ENCODE measurements around the gene IFITM1. TPM values are rescaled to one million over a fixed set of nuclear protein-coding genes. Genes with fewer than 3 reads are reported as not detected.
"Not testable (repeated sequence)": the region's sequence is repeated elsewhere in the genome, so short reads cannot be mapped to it uniquely, and the experiment has no call there.

IFITM1 gene
- total RNA-seq, 1 experiment from 2014 or later, result 544 TPM

DNA sequence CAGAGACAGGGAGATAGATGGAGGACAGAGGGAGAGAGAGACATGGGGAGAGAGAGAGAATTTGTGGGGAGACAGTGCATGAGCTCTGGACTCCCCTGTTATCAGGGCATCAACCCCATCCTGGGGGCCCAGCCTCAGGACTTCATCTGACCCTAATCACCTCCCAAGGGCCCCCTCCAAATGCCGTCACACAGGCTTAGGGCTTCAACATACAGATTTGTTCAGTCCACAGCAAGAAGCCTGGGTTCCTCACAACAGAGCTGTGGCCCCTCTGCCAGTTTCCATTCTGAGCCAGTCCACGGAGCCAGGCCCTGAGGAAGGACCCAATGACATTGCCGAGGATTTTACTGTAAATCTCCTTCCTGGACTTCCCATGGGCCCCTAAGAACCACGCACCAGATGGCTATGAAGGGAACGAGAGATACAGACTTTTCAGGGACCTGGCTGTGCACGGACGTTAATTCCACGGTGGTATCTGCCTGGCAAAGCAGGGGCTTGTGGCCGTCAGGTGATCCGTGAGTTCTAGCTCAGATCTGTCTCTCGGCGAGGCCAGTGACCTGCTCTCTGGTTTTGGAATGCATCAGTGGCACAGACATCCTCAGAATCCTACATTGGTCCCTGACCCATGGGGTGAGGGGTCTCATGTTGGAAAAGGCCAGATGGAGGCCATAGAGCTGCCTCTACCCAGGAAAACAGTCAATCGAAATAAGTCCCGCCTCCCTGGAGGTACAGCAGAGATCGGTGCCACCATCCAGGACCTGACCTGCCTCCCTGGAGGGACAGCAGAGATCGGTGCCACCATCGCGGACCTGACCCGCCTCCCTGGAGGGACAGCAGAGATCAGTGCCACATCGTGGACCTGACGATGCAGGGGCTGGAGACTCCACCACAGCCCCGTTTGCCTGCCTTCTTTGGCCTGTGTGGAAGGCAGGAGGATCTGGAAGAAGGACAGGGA lies 46.8 kb downstream of the IFITM1 start:
- CTCF ChIA-PET, result interaction anchor here (8.1 kb wide), 1 partner anchor 108 kb away, joined by 96 read pairs; no protein-coding TSS in a partner anchor
- no peak for ATAC-seq
- Mint-ChIP-seq H3K27me3 (ENCODE audit: low read depth) (peaks cover 16% of the 10 kb centered on the region), H3K4me3 (no peak overlapping the region), H3K27ac (no peak overlapping the region), H3K9me3 (peaks cover 22% of the 10 kb centered on the region), H3K4me1 (0 out of 2 replicates have a peak, but pooled peaks cover 2% of the 10 kb centered on the region), H3K36me3 (peaks cover 13% of the 10 kb centered on the region)
- no peak for DNase-seq (ENCODE audit: low spot score)
- POLR2A ChIA-PET, result no interaction called here
- TF ChIP-seq, protein P1, sequence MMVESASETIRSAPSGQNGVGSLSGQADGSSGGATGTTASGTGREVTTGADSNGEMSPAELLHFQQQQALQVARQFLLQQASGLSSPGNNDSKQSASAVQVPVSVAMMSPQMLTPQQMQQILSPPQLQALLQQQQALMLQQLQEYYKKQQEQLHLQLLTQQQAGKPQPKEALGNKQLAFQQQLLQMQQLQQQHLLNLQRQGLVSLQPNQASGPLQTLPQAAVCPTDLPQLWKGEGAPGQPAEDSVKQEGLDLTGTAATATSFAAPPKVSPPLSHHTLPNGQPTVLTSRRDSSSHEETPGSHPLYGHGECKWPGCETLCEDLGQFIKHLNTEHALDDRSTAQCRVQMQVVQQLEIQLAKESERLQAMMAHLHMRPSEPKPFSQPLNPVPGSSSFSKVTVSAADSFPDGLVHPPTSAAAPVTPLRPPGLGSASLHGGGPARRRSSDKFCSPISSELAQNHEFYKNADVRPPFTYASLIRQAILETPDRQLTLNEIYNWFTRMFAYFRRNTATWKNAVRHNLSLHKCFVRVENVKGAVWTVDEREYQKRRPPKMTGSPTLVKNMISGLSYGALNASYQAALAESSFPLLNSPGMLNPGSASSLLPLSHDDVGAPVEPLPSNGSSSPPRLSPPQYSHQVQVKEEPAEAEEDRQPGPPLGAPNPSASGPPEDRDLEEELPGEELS (CRISPR knock-in tag; IDR thresholded peaks at IDR 0.05), result no peak
- TF ChIP-seq SP1 (CRISPR knock-in tag; conservative IDR thresholded peaks at IDR 0.05) (no peak), JAZF1 (CRISPR knock-in tag; IDR thresholded peaks at IDR 0.05) (no peak), PRRX2 (CRISPR knock-in tag; IDR thresholded peaks at IDR 0.05) (no peak), ETV6 (CRISPR knock-in tag; IDR thresholded peaks at IDR 0.05) (no peak), TEAD4 (CRISPR knock-in tag; IDR thresholded peaks at IDR 0.05) (no peak), SOX15 (CRISPR knock-in tag; IDR thresholded peaks at IDR 0.05) (no peak)

DNA sequence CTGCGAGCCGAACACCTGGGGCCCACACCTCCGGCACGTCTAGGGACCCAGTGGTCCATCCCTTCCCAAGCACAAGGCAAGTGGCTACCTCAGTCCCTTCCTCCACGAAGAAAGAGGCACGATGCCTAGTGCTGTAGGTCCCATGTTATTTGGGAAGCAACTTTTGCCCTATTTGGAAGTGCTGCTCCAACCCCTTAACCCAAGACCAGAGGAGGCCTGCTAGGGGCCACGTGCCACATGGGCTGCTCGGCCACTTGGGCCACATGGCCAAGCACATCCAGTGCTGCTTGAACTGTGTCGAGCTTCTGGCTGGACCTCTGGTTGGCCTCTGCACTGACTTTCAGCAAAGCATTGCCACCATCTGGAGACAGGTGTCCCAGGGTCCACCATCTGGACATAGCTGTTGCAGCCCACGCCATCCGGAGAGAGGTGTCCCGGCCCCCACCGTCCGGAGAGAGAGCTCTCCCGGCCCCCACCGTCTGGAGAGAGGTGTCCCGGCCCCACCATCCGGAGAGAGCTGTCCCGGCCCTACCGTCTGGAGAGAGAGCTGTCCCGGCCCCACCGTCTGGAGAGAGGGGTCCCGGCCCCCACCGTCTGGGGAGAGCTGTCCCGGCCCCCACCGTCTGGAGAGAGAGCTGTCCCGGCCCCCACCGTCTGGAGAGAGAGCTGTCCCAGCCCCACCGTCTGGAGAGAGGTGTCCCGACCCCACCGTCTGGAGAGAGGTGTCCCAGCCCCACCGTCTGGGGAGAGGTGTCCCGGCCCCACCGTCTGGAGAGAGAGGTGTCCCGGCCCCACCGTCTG lies 49.0 kb downstream of the IFITM1 start:
- ChIA-PET POLR2A (interaction anchor here (0.7 kb wide), 1 partner anchor 22 kb away, joined by 3 read pairs; no protein-coding TSS in a partner anchor), CTCF (interaction anchor here (0.6 to 8.1 kb wide), 9 partner anchors 24 to 163 kb away, joined by 3 to 96 read pairs (median 6); no protein-coding TSS in a partner anchor)
- no peak overlapping the region for H3K4me3 Mint-ChIP-seq
- peaks cover 13% of the 10 kb centered on the region for H3K36me3 Mint-ChIP-seq
- ATAC-seq (no peak), DNase-seq (ENCODE audit: low spot score) (no peak)
- no peak overlapping the region for H3K27ac Mint-ChIP-seq
- H3K9me3 Mint-ChIP-seq, result peaks cover 22% of the 10 kb centered on the region
- TF ChIP-seq TP53 (CRISPR knock-in tag; IDR thresholded peaks at IDR 0.05) (no peak), TEAD4 (CRISPR knock-in tag; IDR thresholded peaks at IDR 0.05) (no peak)
- H3K27me3 Mint-ChIP-seq (ENCODE audit: low read depth), result peaks cover 21% of the 10 kb centered on the region
- H3K4me1 Mint-ChIP-seq, result peaks cover 9% of the 10 kb centered on the region

DNA sequence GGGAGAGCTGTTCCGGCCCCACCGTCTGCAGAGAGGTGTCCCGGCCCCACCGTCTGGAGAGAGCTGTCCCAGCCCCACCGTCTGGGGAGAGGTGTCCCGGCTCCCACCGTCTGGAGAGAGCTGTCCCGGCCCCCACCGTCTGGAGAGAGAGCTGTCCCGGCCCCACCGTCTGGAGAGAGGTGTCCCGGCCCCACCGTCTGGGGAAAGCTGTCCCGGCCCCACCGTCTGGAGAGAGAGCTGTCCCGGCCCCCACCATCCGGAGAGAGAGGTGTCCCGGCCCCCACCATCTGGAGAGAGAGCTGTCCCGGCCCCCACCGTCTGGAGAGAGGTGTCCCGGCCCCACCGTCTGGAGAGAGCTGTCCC lies 49.6 kb downstream of the IFITM1 start:
- ChIA-PET POLR2A (interaction anchor here (0.7 kb wide), 1 partner anchor 21 kb away, joined by 3 read pairs; no protein-coding TSS in a partner anchor), CTCF (interaction anchor here (1.4 to 8.1 kb wide), 7 partner anchors 43 to 111 kb away, joined by 5 to 96 read pairs (median 9); no protein-coding TSS in a partner anchor)
- Mint-ChIP-seq H3K27me3 (ENCODE audit: low read depth) (peaks cover 22% of the 10 kb centered on the region), H3K9me3 (peaks cover 22% of the 10 kb centered on the region), H3K4me1 (peaks cover 15% of the 10 kb centered on the region), H3K36me3 (peaks cover 13% of the 10 kb centered on the region)
- ATAC-seq; H3K27ac Mint-ChIP-seq; H3K4me3 Mint-ChIP-seq; DNase-seq (ENCODE audit: low spot score): not testable (repeated sequence)

DNA sequence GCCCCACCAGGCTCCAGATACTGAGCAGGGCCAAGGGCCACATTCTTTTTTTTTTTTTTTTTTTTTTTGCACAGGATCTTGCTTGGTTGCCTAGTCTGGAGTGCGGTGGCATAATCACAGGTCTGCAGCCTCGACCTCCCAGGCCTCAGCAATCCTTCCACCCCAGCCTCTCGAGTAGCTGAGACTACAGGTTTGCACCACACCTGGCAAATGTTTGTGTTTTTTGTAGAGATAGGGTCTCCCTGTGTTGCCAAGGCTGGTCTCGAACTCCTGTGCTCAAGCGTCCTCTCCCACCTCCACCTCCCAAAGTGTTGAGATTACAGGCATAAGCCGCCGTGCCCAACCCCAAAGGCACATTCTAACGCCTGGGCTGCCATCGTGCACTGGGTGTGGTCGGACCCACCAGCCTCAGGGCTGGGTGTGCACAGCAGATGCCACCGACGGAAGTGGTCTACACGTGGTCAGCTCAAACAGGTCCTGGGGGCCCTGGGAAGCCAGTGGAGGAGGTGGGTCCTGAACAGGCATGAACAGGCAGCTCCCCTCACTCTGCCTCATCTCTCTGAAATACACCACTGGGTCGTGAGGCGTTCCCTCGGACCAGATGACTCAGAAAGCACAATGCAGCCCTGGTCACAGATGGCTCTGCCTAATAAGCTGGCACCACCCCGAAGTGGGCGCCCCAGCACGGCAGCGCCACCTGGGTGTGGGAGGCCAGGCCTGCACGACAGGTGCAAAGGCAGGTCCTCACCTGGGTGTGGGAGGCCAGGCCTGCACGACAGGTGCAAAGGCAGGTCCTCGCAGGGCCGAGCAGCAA lies 50.3 kb downstream of the IFITM1 start:
- H3K36me3 Mint-ChIP-seq, result peaks cover 13% of the 10 kb centered on the region
- H3K9me3 Mint-ChIP-seq, result peaks cover 22% of the 10 kb centered on the region
- POLR2A ChIA-PET, result interaction anchor here (0.7 kb wide), 1 partner anchor 20 kb away, joined by 3 read pairs; no protein-coding TSS in a partner anchor
- H3K27ac Mint-ChIP-seq, result no peak overlapping the region
- H3K4me1 Mint-ChIP-seq, result peaks cover 17% of the 10 kb centered on the region
- H3K27me3 Mint-ChIP-seq (ENCODE audit: low read depth), result peaks cover 23% of the 10 kb centered on the region
- no peak overlapping the region for H3K4me3 Mint-ChIP-seq
- peak; percentile 82 for DNase-seq (ENCODE audit: low spot score)
- ATAC-seq, result peak; percentile 84
- CTCF ChIA-PET, result interaction anchor here (0.5 to 8.1 kb wide), 15 partner anchors 9 to 157 kb away, joined by 3 to 96 read pairs (median 5); partner anchors contain the start of genes BET1L, NLRP6, PGGHG and RIC8A
- TF ChIP-seq, protein P2, sequence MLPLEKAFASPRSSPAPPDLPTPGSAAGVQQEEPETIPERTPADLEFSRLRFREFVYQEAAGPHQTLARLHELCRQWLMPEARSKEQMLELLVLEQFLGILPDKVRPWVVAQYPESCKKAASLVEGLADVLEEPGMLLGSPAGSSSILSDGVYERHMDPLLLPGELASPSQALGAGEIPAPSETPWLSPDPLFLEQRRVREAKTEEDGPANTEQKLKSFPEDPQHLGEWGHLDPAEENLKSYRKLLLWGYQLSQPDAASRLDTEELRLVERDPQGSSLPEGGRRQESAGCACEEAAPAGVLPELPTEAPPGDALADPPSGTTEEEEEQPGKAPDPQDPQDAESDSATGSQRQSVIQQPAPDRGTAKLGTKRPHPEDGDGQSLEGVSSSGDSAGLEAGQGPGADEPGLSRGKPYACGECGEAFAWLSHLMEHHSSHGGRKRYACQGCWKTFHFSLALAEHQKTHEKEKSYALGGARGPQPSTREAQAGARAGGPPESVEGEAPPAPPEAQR (CRISPR knock-in tag; IDR thresholded peaks at IDR 0.05), result no peak
- TF ChIP-seq SMAD4 (CRISPR knock-in tag; IDR thresholded peaks at IDR 0.05) (no peak), SP1 (CRISPR knock-in tag; conservative IDR thresholded peaks at IDR 0.05) (0 out of 2 replicates have a peak, but pooled peaks have one; percentile 17), TEAD1 (CRISPR knock-in tag; IDR thresholded peaks at IDR 0.05) (no peak), TCF7 (CRISPR knock-in tag; IDR thresholded peaks at IDR 0.05; ENCODE audit: low read depth) (no peak), KAT7 (CRISPR knock-in tag; IDR thresholded peaks at IDR 0.05; ENCODE audit: borderline replicate concordance) (no peak), NR3C1 (CRISPR knock-in tag; conservative IDR thresholded peaks at IDR 0.05; ENCODE audit: low read depth) (no peak), JUN (CRISPR knock-in tag; IDR thresholded peaks at IDR 0.05) (no peak), ZNF121 (CRISPR knock-in tag; IDR thresholded peaks at IDR 0.05) (0 out of 2 replicates have a peak, but pooled peaks have one; percentile 20), OVOL2 (CRISPR knock-in tag; IDR thresholded peaks at IDR 0.05; ENCODE audit: borderline replicate concordance) (no peak)
- TF ChIP-seq, protein P3, sequence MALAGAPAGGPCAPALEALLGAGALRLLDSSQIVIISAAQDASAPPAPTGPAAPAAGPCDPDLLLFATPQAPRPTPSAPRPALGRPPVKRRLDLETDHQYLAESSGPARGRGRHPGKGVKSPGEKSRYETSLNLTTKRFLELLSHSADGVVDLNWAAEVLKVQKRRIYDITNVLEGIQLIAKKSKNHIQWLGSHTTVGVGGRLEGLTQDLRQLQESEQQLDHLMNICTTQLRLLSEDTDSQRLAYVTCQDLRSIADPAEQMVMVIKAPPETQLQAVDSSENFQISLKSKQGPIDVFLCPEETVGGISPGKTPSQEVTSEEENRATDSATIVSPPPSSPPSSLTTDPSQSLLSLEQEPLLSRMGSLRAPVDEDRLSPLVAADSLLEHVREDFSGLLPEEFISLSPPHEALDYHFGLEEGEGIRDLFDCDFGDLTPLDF (CRISPR knock-in tag; IDR thresholded peaks at IDR 0.05), result no peak
- TF ChIP-seq, protein P4, sequence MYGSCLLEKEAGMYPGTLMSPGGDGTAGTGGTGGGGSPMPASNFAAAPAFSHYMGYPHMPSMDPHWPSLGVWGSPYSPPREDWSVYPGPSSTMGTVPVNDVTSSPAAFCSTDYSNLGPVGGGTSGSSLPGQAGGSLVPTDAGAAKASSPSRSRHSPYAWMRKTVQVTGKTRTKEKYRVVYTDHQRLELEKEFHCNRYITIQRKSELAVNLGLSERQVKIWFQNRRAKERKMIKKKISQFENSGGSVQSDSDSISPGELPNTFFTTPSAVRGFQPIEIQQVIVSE (CRISPR knock-in tag; IDR thresholded peaks at IDR 0.05; ENCODE audit: borderline replicate concordance), result no peak
